22Rv1 (cell line): ENCODE results near the gene ANGEL1.

Source experiments
- H3K27ac ChIP-seq: fragments of 450-650 bp; 2 replicates; pipeline ENCODE4 v1.5.1; 2017
- CTCF ChIP-seq: fragments of 450-650 bp; IDR thresholded peaks from 2 replicates; pipeline ENCODE4 v1.5.1; 2017; ENCODE audit warnings: mild to moderate bottlenecking
- ZFX ChIP-seq: fragments of 450-650 bp; IDR thresholded peaks from 2 replicates; pipeline ENCODE4 v1.6.1; 2017; ENCODE audit warnings: antibody characterized with exemption, borderline replicate concordance

The ANGEL1 gene, protein sequence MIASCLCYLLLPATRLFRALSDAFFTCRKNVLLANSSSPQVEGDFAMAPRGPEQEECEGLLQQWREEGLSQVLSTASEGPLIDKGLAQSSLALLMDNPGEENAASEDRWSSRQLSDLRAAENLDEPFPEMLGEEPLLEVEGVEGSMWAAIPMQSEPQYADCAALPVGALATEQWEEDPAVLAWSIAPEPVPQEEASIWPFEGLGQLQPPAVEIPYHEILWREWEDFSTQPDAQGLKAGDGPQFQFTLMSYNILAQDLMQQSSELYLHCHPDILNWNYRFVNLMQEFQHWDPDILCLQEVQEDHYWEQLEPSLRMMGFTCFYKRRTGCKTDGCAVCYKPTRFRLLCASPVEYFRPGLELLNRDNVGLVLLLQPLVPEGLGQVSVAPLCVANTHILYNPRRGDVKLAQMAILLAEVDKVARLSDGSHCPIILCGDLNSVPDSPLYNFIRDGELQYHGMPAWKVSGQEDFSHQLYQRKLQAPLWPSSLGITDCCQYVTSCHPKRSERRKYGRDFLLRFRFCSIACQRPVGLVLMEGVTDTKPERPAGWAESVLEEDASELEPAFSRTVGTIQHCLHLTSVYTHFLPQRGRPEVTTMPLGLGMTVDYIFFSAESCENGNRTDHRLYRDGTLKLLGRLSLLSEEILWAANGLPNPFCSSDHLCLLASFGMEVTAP

GRCh38 chr14:76812422-76813383 lies at the start of gene ANGEL1:
ANGEL1 (minus strand) TSS chr14:76812882; CDS start chr14:76812827, 55 bp downstream.
- peak within 1 kb of the TSS; percentile 86 for H3K27ac ChIP-seq

GRCh38 chr14:76861574-76862255 lies 49.0 kb upstream of the ANGEL1 start:
- no peak overlapping the region for H3K27ac ChIP-seq
- TF ChIP-seq CTCF (no peak), ZFX (no peak)

More at GRCh38 chr14:76812422-76813383, at the start of gene ANGEL1:
- no peak for TF ChIP-seq ZFX
- no peak for TF ChIP-seq CTCF

GRCh38 chr14:76856769-76857168 lies 44.1 kb upstream of the ANGEL1 start:
- H3K27ac ChIP-seq, result no peak overlapping the region
- TF ChIP-seq ZFX (no peak), CTCF (no peak)

GRCh38 chr14:76855066-76855465 lies 42.4 kb upstream of the ANGEL1 start:
- H3K27ac ChIP-seq, result no peak overlapping the region

DNA sequence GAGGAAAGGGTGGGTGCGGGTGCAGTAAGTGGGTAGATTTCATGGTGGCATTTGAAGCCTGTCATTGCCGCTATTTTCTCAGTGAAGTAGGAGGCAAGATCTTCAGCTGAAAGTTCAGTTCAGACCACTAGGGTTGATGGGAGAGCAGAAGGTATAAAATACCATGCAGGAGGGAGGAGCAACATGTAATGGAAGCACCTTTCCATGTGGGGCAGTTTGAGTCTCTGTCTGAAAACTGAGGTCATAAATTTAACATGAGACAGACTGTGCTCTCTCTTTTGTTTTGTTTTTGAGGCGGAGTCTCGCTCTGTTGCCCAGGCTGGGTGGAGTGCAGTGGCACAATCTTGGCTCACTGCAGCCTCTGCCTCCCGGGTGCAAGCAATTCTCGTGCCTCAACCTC lies 36.2 kb upstream of the ANGEL1 start:
- no peak overlapping the region for H3K27ac ChIP-seq
- no peak for TF ChIP-seq ZFX
- TF ChIP-seq CTCF, result peak; percentile 14; the same call in 1 of the 2 replicates

More at GRCh38 chr14:76855066-76855465, 42.4 kb upstream of the ANGEL1 start:
- TF ChIP-seq CTCF (no peak), ZFX (no peak)

DNA sequence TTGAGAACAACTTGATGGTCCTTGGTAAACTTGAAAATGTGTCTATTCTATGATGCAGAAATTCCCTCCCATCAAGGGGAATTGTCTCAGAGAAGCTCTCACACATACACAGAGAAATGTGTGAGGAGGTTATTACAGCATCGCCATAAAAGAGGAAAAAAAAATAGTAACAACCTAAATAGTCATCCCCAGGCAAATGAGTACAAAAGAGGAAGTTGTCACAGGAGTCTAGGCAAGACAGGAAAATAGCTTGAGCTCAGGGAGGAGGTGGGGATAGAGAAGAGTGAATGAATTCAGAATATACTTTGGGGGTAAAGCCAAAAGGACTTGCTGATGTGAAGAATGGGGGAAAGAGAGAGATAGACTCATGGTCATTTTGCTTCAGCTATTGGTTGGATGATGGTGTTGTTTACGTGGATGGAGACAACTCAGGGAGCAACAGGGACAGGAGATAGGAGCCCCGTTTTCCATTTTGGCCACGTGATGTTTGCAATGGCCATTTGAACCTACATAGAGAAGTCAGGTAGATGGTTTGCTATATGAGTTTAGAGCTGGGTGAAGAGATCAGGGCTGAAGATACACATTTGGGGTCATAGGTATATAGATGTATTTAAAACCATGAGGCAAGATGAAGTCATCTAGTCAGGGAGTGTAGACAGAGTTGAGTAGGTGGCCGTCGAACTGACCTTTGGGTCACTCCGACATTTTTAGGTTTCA lies 33.8 kb upstream of the ANGEL1 start:
- TF ChIP-seq ZFX, result no peak
- no peak for TF ChIP-seq CTCF
- H3K27ac ChIP-seq, result no peak overlapping the region
